GM18520 (cell line): ENCODE data around the gene TMEM203.
"Not testable (repeated sequence)": the region's sequence is repeated elsewhere in the genome, so short reads cannot be mapped to it uniquely, and the experiment has no call there.

Experiments
- ATAC-seq: cut with Tn5 transposase; IDR thresholded peaks from one replicate; pipeline ENCODE4 v1.9.1; 2021; ENCODE audit not compliant: unreplicated experiment

Gene TMEM203

GRCh38 chr9:137242269-137243203 lies 37.1 kb upstream of the TMEM203 start:
- ATAC-seq: no peak

GRCh38 chr9:137241490-137242268 lies 36.2 kb upstream of the TMEM203 start:
- peak; percentile 3 for ATAC-seq

- peak; percentile 70 for ATAC-seq
These were observed 35.5 kb upstream of the TMEM203 start, which contains the start of gene TUBB4B for GRCh38 chr9:137240841-137241489. TSS of gene TUBB4B (plus strand) at chr9:137241287. CDS start at chr9:137241361, 74 bp downstream.

GRCh38 chr9:137240318-137240840 lies 34.9 kb upstream of the TMEM203 start:
- peak; percentile 2 for ATAC-seq

GRCh38 chr9:137239541-137240200 lies 34.2 kb upstream of the TMEM203 start:
- not testable (repeated sequence) for ATAC-seq

GRCh38 chr9:137237759-137238726 lies 32.6 kb upstream of the TMEM203 start:
- no peak for ATAC-seq

GRCh38 chr9:137236936-137237421 lies 31.5 kb upstream of the TMEM203 start:
- ATAC-seq: no peak

- no peak for ATAC-seq
These were observed 30.9 kb upstream of the TMEM203 start for GRCh38 chr9:137236238-137236935.

GRCh38 chr9:137235424-137236237 lies 30.2 kb upstream of the TMEM203 start:
- ATAC-seq: no peak

- ATAC-seq: no peak
These were observed 29.4 kb upstream of the TMEM203 start for GRCh38 chr9:137234758-137235423.

- ATAC-seq: no peak
These were observed 28.7 kb upstream of the TMEM203 start for GRCh38 chr9:137234055-137234697.

GRCh38 chr9:137233143-137233980 lies 27.9 kb upstream of the TMEM203 start:
- no peak for ATAC-seq

- no peak for ATAC-seq
These were observed 27.1 kb upstream of the TMEM203 start for GRCh38 chr9:137232510-137232909.

GRCh38 chr9:137232101-137232500 lies 26.7 kb upstream of the TMEM203 start:
- no peak for ATAC-seq

GRCh38 chr9:137231372-137232039 lies 26.1 kb upstream of the TMEM203 start:
- ATAC-seq: no peak
